GM12872 (cell line): Measurements from ENCODE around the gene KIF7.

Source experiments
- CTCF ChIP-seq: IDR thresholded peaks from 3 replicates; pipeline ENCODE4 v1.5.1; 2011; ENCODE audit warnings: low read depth, mild to moderate bottlenecking, low read length, moderate library complexity; ENCODE audit not compliant: insufficient read depth

The KIF7 gene

GRCh38 chr15:89673165-89673512 is 17.9 kb upstream of the KIF7 start:
- TF ChIP-seq CTCF, result peak; percentile 84

DNA sequence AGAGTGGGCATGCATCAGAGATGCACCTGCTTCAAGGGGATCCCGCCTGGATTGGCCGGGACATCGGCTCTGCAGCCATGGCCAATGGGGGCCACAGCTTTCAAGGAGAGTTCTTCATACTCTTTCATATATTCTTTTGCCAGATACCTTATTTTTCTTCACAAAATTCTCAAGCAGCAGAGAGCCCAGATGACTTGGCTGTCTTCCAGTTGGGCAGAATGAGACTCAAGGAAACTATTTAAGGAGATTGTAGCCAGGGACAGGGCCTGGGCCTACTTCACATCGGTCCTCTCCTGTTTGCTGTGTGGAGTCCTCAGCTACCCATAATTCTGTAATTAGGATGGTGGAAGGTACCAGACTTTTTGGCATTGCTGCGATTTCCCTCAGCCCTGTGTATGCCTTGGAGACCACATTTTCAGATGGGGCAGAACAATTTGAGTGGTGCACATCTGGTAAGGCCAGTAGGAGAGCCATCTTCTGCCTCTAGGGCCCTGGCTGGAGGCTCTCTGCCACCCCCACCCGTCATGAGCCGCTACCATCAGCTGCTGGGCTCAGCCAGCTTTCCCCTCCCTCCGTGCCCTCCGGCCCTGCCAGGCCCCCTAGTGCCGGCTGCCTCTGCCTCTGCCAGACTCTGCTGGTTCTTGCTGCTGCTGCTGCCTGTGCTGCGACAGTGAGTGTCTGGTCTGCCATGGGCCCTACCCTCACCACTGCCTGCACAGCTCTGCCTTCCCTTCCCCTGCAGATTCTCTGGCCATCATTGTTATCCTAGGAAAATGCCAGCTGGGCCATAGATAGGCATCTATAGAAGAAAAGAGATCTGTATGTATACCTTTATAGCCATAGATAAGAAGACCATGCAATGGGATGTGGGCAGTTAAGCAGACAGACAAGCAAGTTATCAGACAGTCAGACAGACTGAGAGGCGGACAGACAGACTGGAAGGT is 17.2 kb upstream of the KIF7 start:
- TF ChIP-seq CTCF, result no peak

DNA sequence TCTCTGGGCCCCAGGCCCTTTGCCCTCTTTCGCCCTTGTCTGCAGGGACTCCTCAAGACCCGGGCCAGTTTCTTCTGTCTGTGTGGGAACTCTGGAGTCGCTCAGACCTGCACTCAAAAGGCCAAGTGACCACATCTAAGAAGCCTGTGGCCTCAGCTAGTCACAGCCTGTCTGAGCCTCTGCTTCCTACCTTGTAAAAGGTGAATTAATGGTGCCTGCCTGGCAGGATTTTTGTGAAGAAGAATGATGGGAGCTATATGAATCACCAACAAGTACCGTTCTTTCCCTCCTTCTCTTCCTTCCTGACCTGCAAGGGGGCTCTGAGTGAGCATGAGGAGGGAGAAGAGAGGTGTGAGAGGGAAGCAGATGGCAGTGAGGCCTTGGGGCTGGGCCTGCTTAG is 16.4 kb upstream of the KIF7 start:
- no peak for TF ChIP-seq CTCF

GRCh38 chr15:89670971-89671560 is 15.8 kb upstream of the KIF7 start:
- no peak for TF ChIP-seq CTCF

- TF ChIP-seq CTCF, result no peak
These were observed 14.7 kb upstream of the KIF7 start for GRCh38 chr15:89669941-89670340.

DNA sequence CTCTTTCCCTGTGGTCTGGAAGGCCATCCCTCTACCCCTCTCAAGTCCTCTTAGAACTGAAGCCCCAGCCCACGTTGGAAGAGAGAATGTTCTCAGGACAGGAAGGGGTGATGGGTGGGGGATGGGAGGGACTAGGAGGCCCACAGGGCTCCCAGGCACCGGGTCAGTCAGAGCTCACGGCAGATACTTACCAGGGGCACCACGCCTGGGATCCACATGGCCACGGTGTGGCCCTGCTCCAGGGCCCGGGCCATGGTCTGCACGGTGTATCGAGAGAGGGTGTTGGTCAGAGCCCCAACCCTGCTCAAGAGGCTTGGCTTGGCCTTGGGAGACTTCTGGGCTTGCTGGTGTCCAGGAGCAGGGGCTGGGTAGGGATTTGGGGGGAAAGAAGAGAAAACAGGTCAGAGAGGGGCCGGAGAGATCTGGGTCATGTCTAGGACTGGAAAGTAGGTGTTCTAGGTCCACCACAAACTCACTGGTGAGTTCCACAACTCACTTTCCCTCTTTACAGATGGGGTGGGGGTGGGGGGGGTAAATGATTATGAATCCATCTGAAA is 14.1 kb upstream of the KIF7 start:
- TF ChIP-seq CTCF, result no peak

GRCh38 chr15:89668171-89668570 is 12.9 kb upstream of the KIF7 start:
- no peak for TF ChIP-seq CTCF
